H1 (cell line): Measurements from ENCODE around the gene DGKZ. TPM values are rescaled to one million over a fixed set of nuclear protein-coding genes. Genes with fewer than 3 reads are reported as not detected.
A peak's percentile ranks its signal among the peaks of the same experiment; 100 is the strongest.

Source experiments
- CHD2 ChIP-seq: IDR thresholded peaks from 2 replicates; pipeline ENCODE4 v1.6.1; 2012; ENCODE audit warnings: low read length, improper control_type of control experiment
- CREB1 ChIP-seq: IDR thresholded peaks from 2 replicates; pipeline ENCODE4 v1.6.1; 2012; ENCODE audit warnings: inconsistent platforms
- CTCF ChIP-seq, 3 experiments: IDR thresholded peaks; 1 replicate in 2 of 3; 2 replicates in 1 of 3; pipeline versions ENCODE4 v1.5.1 to v1.6.1; 2011; ENCODE audit warnings: low read length in 3 of 3, mild to moderate bottlenecking in 3 of 3, inconsistent platforms in 2 of 3, low read depth in 1 of 3, moderate library complexity in 1 of 3; ENCODE audit not compliant: insufficient read depth in 1 of 3; ENCODE audit errors: control extremely low read depth in 1 of 3
- EP300 ChIP-seq, 2 experiments: IDR thresholded peaks; 1 replicate in 1 of 2; 2 replicates in 1 of 2; pipeline ENCODE4 v1.6.1; 2011 to 2012; ENCODE audit warnings: low read depth in 2 of 2, low read length in 2 of 2, mild to moderate bottlenecking in 2 of 2, borderline replicate concordance in 1 of 2, inconsistent platforms in 1 of 2, moderate library complexity in 1 of 2
- RFX5 ChIP-seq: IDR thresholded peaks from 2 replicates; pipeline ENCODE4 v1.6.1; 2011; ENCODE audit warnings: low read depth, low read length, improper control_type of control experiment, borderline replicate concordance
- TEAD4 ChIP-seq: IDR thresholded peaks from 2 replicates; pipeline ENCODE4 v1.6.1; 2012; ENCODE audit warnings: low read depth, low read length, inconsistent platforms, mixed read lengths
- polyA plus RNA-seq, 7 experiments: library from polyadenylated mRNA; depleted of rRNA in 3 of 7; stranded (reverse) in 5 of 7; unstranded in 2 of 7; fragments of >200 nt in 5 of 7; fragments of 200-250 nt in 2 of 7; gene quantifications; 1 replicate in 5 of 7; 2 replicates in 1 of 7; 4 replicates in 1 of 7; pipeline versions ENCODE4 v1.2.1 to v1.2.3, GENCODE V29; 2011 to 2013; ENCODE audit warnings: missing spikeins in 2 of 7, mixed read lengths in 2 of 7
- total RNA-seq: library from RNA; stranded (reverse); fragmentation: NEBNext Ultra II Directional; extraction: Animal tissue kit (Norgen Biotek cat#: 25700); gene quantifications from 2 replicates; pipeline ENCODE4 v1.2.1, GENCODE V29; 2021
- TF ChIP-seq, protein P1 (sequence below): fragments of 300-600 bp; sonication (generic); IDR thresholded peaks from 2 replicates; pipeline ENCODE4 v1.7.1; 2012; ENCODE audit warnings: low read length, moderate library complexity, mild to moderate bottlenecking, inconsistent platforms; ENCODE audit not compliant: insufficient replicate concordance

DGKZ gene
- total and polyA plus RNA-seq, 2 of the 8 experiments (the other 6 are each of a cell fraction or from before 2014, with no cell fraction given), result 84.4 to 184 TPM

DNA sequence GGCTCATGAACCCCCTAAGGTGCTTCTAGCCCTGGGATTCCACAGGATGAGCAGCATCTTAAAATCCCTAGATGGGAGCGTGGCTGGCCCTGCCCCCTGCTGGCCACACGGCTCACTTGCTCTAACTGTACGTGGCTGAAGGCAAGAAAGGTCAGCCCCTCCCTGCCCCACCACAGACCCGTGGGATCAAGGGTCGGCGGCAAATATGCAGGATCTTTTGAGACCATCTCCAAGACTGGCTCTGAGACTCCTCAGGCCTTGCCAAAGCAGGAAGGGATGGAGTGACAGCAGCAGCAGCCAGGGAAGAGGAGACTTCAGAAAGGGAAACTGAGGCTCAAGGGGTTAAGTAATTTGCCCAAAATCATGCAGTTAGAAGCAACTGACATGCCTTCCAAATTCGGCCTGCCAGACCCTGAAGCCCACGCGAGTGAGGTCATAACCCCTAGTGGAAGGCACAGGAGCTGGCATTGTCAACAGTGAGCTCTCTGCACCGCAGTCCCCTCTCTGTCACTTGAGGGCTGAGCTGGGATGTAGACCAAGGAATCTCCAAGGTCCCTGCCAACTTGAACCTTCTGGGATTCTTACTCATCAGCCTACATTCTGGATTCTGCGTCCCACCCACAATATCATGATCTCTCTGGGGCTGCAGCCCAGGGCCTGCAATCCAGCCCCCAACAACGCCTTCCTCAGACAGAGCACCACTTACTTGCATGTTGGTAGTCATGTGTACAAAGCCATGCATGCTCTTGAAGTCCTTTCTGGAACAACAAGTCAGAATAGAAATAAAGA lies 38.4 kb upstream of the DGKZ start (continued):
- TF ChIP-seq, protein P1, sequence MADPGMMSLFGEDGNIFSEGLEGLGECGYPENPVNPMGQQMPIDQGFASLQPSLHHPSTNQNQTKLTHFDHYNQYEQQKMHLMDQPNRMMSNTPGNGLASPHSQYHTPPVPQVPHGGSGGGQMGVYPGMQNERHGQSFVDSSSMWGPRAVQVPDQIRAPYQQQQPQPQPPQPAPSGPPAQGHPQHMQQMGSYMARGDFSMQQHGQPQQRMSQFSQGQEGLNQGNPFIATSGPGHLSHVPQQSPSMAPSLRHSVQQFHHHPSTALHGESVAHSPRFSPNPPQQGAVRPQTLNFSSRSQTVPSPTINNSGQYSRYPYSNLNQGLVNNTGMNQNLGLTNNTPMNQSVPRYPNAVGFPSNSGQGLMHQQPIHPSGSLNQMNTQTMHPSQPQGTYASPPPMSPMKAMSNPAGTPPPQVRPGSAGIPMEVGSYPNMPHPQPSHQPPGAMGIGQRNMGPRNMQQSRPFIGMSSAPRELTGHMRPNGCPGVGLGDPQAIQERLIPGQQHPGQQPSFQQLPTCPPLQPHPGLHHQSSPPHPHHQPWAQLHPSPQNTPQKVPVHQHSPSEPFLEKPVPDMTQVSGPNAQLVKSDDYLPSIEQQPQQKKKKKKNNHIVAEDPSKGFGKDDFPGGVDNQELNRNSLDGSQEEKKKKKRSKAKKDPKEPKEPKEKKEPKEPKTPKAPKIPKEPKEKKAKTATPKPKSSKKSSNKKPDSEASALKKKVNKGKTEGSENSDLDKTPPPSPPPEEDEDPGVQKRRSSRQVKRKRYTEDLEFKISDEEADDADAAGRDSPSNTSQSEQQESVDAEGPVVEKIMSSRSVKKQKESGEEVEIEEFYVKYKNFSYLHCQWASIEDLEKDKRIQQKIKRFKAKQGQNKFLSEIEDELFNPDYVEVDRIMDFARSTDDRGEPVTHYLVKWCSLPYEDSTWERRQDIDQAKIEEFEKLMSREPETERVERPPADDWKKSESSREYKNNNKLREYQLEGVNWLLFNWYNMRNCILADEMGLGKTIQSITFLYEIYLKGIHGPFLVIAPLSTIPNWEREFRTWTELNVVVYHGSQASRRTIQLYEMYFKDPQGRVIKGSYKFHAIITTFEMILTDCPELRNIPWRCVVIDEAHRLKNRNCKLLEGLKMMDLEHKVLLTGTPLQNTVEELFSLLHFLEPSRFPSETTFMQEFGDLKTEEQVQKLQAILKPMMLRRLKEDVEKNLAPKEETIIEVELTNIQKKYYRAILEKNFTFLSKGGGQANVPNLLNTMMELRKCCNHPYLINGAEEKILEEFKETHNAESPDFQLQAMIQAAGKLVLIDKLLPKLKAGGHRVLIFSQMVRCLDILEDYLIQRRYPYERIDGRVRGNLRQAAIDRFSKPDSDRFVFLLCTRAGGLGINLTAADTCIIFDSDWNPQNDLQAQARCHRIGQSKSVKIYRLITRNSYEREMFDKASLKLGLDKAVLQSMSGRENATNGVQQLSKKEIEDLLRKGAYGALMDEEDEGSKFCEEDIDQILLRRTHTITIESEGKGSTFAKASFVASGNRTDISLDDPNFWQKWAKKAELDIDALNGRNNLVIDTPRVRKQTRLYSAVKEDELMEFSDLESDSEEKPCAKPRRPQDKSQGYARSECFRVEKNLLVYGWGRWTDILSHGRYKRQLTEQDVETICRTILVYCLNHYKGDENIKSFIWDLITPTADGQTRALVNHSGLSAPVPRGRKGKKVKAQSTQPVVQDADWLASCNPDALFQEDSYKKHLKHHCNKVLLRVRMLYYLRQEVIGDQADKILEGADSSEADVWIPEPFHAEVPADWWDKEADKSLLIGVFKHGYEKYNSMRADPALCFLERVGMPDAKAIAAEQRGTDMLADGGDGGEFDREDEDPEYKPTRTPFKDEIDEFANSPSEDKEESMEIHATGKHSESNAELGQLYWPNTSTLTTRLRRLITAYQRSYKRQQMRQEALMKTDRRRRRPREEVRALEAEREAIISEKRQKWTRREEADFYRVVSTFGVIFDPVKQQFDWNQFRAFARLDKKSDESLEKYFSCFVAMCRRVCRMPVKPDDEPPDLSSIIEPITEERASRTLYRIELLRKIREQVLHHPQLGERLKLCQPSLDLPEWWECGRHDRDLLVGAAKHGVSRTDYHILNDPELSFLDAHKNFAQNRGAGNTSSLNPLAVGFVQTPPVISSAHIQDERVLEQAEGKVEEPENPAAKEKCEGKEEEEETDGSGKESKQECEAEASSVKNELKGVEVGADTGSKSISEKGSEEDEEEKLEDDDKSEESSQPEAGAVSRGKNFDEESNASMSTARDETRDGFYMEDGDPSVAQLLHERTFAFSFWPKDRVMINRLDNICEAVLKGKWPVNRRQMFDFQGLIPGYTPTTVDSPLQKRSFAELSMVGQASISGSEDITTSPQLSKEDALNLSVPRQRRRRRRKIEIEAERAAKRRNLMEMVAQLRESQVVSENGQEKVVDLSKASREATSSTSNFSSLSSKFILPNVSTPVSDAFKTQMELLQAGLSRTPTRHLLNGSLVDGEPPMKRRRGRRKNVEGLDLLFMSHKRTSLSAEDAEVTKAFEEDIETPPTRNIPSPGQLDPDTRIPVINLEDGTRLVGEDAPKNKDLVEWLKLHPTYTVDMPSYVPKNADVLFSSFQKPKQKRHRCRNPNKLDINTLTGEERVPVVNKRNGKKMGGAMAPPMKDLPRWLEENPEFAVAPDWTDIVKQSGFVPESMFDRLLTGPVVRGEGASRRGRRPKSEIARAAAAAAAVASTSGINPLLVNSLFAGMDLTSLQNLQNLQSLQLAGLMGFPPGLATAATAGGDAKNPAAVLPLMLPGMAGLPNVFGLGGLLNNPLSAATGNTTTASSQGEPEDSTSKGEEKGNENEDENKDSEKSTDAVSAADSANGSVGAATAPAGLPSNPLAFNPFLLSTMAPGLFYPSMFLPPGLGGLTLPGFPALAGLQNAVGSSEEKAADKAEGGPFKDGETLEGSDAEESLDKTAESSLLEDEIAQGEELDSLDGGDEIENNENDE, result no peak
- TF ChIP-seq RFX5, result no peak
- TF ChIP-seq CTCF (IDR thresholded peaks at IDR 0.05; ENCODE audit: control extremely low read depth in 1 of 3, insufficient read depth in 1 of 3, low read depth in 1 of 3, low read length in 3 of 3), result peak; percentile 89 to 98 (median 94)
- TF ChIP-seq CHD2, result no peak
- TF ChIP-seq CREB1, result no peak
- TF ChIP-seq EP300 (IDR thresholded peaks at IDR 0.05; ENCODE audit: borderline replicate concordance in 1 of 2, low read depth in 2 of 2, low read length in 2 of 2), result no peak
- 0 out of 2 replicates have a peak, but pooled peaks have one; percentile 20 for TF ChIP-seq TEAD4
